AG04449 (cell line): ENCODE data around the gene TPO.
"Not testable (repeated sequence)": the region's sequence is repeated elsewhere in the genome, so short reads cannot be mapped to it uniquely, and the experiment has no call there.

ENCODE experiments used
- CTCF ChIA-PET: fragments of 350-600 bp; formaldehyde crosslinking; extraction: SDS; loops from one replicate; lab custom pipeline; 2021; ENCODE audit warnings: antibody characterized with exemption; lab: Yijun Ruan, JAX
- POLR2A ChIA-PET: fragments of 400-600, 350-600 bp; formaldehyde crosslinking; extraction: SDS; loops from one replicate; lab custom pipeline; 2020; ENCODE audit warnings: antibody characterized with exemption, inconsistent platforms; lab: Yijun Ruan, JAX
- DNase-seq: peaks from one replicate; pipeline ENCODE4 v3.0.0-alpha.2; 2010; ENCODE audit warnings: low read depth, low spot score
- H3K4me3 ChIP-seq: 2 replicates; pipeline ENCODE4 v1.5.1; 2011; ENCODE audit warnings: low read depth, mild to moderate bottlenecking, control low read depth, low read length
- CTCF ChIP-seq: IDR thresholded peaks from one replicate; pipeline ENCODE4 v1.5.1; 2011; ENCODE audit warnings: mild to moderate bottlenecking, moderate library complexity, low read length, control low read depth, inconsistent platforms; ENCODE audit not compliant: insufficient read depth; ENCODE audit errors: missing control alignments

Gene TPO

GRCh38 chr2:1403565-1403964 is 9.7 kb upstream of the TPO start:
- ChIA-PET POLR2A (no interaction called here), CTCF (no interaction called here)
- no peak for DNase-seq
- TF ChIP-seq CTCF, result no peak
- H3K4me3 ChIP-seq, result no peak overlapping the region

- H3K4me3 ChIP-seq, result no peak overlapping the region
- ChIA-PET CTCF (no interaction called here), POLR2A (no interaction called here)
- DNase-seq, result no peak
- TF ChIP-seq CTCF, result no peak
Observed at GRCh38 chr2:1405124-1405523, 8.1 kb upstream of the TPO start.

GRCh38 chr2:1405967-1406366 is 7.3 kb upstream of the TPO start:
- no peak for DNase-seq
- ChIA-PET POLR2A (no interaction called here), CTCF (no interaction called here)
- no peak overlapping the region for H3K4me3 ChIP-seq
- TF ChIP-seq CTCF, result no peak

- no peak for TF ChIP-seq CTCF
- ChIA-PET POLR2A (no interaction called here), CTCF (no interaction called here)
- no peak for DNase-seq
- no peak overlapping the region for H3K4me3 ChIP-seq
Observed at GRCh38 chr2:1406434-1406833, 6.8 kb upstream of the TPO start.

- POLR2A ChIA-PET, result no interaction called here
- TF ChIP-seq CTCF, result no peak
- H3K4me3 ChIP-seq, result no peak overlapping the region
- CTCF ChIA-PET, result no interaction called here
- DNase-seq, result no peak
Observed at GRCh38 chr2:1407950-1408675, 5.2 kb upstream of the TPO start.

GRCh38 chr2:1414121-1414520 is 858 bp downstream of the TPO start:
- ChIA-PET POLR2A (no interaction called here), CTCF (no interaction called here)
- no peak overlapping the region for H3K4me3 ChIP-seq
- TF ChIP-seq CTCF, result no peak
- no peak for DNase-seq

GRCh38 chr2:1414901-1415300 is 1.6 kb downstream of the TPO start:
- POLR2A ChIA-PET, H3K4me3 ChIP-seq, DNase-seq, CTCF ChIA-PET: not testable (repeated sequence)
